GM06990 (cell line): Measurements from ENCODE around the gene LSM2.
"Not testable (repeated sequence)": the region's sequence is repeated elsewhere in the genome, so short reads cannot be mapped to it uniquely, and the experiment has no call there.

Experiments used
- DNase-seq: peaks from one replicate; pipeline ENCODE4 v3.0.0-alpha.2; 2011; ENCODE audit not compliant: insufficient read length; ENCODE audit errors: extremely low read depth
- H3K27me3 ChIP-seq: replicated peaks from 2 replicates; pipeline ENCODE4 v1.6.0; 2011; ENCODE audit warnings: low read length; ENCODE audit not compliant: control insufficient read depth, insufficient read depth
- H3K36me3 ChIP-seq: 2 replicates; pipeline ENCODE4 v1.5.1; 2011; ENCODE audit warnings: low read length; ENCODE audit not compliant: control insufficient read depth, insufficient read depth
- H3K4me3 ChIP-seq: replicated peaks from 2 replicates; pipeline ENCODE4 v1.5.1; 2011; ENCODE audit warnings: low read depth, mild to moderate bottlenecking, control low read depth, low read length
- TF ChIP-seq, protein P1 (sequence below): IDR thresholded peaks from 2 replicates; pipeline ENCODE4 v1.5.1; 2011; ENCODE audit warnings: low read length, control low read depth, mild to moderate bottlenecking, inconsistent platforms; ENCODE audit not compliant: insufficient read depth, poor library complexity, severe bottlenecking

LSM2 gene

DNA sequence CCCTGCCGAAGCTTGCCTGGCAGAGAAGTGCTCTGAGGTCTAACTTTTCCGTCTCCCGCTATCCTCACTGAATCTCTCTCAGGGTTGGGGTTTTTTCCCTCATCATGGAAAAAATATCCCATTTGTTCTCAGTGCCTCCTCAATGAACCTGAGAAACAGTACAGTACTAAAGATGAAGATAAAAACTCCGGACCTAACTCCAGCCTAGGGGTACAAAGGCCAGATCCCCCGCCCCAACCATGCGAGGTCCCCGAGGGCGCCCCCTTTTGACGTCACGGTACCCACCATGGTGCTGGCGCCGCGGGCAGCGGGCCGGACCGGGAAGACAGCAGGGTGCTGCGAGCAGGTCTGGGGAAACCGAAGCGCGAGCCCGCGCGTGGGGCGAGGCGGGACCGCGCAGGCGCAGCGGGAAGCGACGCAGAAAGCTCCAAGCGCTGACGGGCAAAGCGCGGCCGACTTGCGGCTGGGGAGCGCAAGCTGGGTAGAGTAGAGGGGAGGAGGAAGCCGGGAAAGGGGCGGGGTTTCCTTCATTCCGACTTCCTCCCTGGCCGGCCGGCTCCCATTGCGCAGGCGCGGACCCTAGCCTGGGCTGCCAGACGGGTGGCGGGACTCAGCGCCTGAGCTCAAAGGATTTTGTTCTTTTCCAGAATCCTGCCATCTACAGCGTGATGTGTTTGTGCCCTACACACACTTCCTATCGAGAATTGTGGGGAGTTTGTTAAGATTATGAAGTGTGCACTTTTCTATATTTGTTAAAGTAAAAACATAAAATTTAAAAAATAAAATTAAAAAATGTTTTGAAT, at the start of gene LSM2:
Gene LSM2 (minus strand): TSS at position 497 of the 803 bp plus-strand sequence. CDS start 209 bp downstream, at position 288.
- peak; percentile 96 for DNase-seq
- peak within 1 kb of the TSS; percentile 83 for H3K4me3 ChIP-seq
- peaks cover 1% of the 10 kb centered on the region for H3K36me3 ChIP-seq
- TF ChIP-seq, protein P1, sequence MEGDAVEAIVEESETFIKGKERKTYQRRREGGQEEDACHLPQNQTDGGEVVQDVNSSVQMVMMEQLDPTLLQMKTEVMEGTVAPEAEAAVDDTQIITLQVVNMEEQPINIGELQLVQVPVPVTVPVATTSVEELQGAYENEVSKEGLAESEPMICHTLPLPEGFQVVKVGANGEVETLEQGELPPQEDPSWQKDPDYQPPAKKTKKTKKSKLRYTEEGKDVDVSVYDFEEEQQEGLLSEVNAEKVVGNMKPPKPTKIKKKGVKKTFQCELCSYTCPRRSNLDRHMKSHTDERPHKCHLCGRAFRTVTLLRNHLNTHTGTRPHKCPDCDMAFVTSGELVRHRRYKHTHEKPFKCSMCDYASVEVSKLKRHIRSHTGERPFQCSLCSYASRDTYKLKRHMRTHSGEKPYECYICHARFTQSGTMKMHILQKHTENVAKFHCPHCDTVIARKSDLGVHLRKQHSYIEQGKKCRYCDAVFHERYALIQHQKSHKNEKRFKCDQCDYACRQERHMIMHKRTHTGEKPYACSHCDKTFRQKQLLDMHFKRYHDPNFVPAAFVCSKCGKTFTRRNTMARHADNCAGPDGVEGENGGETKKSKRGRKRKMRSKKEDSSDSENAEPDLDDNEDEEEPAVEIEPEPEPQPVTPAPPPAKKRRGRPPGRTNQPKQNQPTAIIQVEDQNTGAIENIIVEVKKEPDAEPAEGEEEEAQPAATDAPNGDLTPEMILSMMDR = peak; percentile 32
- H3K27me3 ChIP-seq = no peaks in the 10 kb centered on the region

DNA sequence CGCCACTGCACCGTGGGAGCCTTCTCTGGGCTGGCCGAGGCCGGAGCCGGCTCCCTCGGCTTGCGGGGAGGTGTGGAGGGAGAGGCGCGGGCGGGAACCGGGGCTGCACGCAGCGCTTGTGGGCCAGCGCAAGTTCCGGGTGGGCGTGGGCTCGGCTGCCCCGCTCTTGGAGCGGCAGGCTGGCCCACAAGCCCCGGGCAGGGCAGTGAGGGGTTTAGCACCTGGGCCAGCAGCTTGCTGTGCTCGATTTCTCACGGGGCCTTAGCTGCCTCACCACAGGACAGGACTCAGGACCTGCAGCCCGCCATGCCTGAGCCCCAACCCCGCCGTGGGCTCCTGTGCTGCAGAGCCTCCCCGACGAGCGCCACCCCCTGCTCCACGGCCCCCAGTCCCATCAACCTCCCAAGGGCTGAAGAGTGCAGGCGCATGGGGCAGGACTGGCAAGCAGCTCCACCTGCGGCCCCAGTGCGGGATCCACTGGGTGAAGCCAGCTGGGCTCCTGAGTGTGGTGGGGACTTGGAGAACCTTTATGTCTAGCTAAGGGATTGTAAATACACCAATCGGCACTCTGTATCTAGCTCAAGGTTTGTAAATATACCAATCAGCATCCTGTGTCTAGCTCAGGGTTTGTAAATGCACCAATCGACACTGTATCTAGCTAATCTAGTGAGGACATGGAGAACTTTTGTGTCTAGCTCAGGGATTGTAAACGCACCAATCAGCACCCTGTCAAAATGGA, 45.4 kb upstream of the LSM2 start:
- not testable (repeated sequence) for DNase-seq, H3K36me3 ChIP-seq, H3K4me3 ChIP-seq, H3K27me3 ChIP-seq

DNA sequence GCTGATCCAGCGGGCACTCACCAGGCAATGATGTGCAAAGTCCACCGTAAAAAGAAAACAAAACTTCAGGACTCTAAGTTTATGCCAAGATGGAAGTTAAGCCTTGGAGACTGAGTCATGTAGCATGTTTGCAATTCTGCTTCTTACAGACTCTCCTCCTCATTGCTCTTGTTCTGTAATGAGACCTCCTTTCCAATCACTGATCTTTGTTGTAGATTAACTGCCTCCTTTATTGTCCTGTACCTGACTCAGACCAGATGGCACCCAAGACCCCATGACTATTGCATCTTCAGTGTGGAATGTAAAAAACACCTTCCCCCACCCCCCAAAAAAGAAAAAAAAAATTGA, 44.7 kb upstream of the LSM2 start:
- DNase-seq = no peak
- no peaks in the 10 kb centered on the region for H3K27me3 ChIP-seq
- H3K4me3 ChIP-seq = no peak overlapping the region
- H3K36me3 ChIP-seq = no peaks in the 10 kb centered on the region
- TF ChIP-seq, protein P1 = no peak

DNA sequence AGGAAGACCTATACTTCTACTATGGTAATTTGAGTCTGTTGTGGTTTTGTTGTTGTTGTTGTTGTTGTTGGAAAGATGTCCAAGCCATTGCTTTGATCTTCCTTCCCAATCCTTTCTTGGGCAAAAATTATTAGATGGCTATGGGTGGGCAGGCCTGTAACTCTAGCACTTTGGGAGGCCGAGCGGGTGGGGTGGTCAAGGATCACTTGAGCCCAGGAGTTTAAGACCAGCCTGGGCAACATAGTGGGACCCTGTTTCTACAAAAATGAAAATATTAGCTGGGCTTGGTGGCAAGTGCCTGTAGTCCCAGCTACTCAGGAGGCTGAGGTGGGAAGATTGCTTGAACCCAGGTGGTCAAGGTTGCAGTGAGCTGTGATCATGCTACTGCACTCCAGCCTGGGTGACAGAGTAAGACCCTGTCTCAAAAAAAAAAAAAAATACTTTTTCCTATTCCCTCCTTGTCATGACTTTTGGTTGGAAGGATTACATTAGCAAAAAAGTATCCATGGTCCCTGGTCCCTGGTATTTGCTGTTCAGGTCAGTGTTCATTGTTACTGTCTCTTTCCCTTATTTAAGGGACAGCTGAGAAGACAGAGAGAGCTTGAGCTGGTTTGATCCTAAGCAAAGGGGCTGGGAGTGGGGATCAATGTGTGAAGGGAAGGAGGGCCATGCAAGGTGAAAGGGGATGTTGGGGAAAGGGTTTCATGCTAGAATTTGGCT, 44.2 kb upstream of the LSM2 start:
- Histone ChIP-seq H3K36me3 (no peaks in the 10 kb centered on the region), H3K4me3 (no peak overlapping the region), H3K27me3 (no peaks in the 10 kb centered on the region)
- TF ChIP-seq, protein P1 = no peak
- no peak for DNase-seq

DNA sequence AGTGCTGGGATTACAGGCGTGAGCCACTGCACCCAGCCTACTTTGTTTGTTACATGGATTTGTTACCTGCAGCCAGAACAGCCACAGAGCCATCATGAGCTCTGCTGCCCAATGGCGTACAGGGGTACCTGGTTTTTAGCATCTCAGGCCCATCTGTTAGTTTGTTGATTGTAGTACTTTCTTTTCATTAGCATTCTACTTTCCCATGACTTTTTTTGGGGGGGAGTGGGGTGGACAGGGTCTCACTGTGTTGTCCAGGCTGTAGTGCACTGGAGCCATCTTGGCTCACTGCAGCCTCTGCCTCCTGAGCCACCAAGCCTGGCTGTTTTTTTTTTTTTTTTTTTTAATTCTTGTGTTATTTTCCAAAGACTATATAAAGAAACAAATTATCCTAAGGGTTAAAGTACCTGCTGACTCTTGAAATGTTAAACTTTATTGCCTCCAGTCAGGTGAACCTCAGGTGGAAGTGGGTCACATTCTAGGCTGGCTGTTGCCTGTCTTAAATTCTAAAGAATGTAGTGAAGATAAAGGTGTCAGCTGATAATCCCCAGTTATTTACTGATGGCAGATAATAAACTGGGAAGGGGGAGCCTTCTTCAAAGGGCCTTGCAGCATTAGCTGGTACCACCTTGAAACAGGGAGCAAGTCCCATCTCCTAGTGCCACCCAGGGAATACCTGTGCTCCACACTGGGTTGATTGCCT, 40.7 kb upstream of the LSM2 start:
- Histone ChIP-seq H3K27me3 (no peaks in the 10 kb centered on the region), H3K36me3 (no peaks in the 10 kb centered on the region), H3K4me3 (no peak overlapping the region)
- DNase-seq = no peak
- TF ChIP-seq, protein P1 = no peak
